BE2C (cell line): ENCODE results near the gene SSBP3.

Experiments used
- DNase-seq: peaks from one replicate; pipeline ENCODE4 v3.0.0-alpha.2; 2020
- H3K27me3 ChIP-seq: fragments of 250-450 bp; sonication (Bioruptor Pico); 2 replicates; pipeline ENCODE4 v1.5.1; 2020; ENCODE audit warnings: mild to moderate bottlenecking
- H3K36me3 ChIP-seq: fragments of 250-450 bp; sonication (Bioruptor Pico); 2 replicates; pipeline ENCODE4 v1.5.1; 2020; ENCODE audit warnings: mild to moderate bottlenecking
- H3K4me1 ChIP-seq: fragments of 250-450 bp; sonication (Bioruptor Pico); 2 replicates; pipeline ENCODE4 v1.5.1; 2020
- H3K4me3 ChIP-seq: 2 replicates; pipeline ENCODE4 v1.5.1; 2011; ENCODE audit warnings: low read depth, low read length
- H3K9me3 ChIP-seq: fragments of 250-450 bp; sonication (Bioruptor Pico); 2 replicates; pipeline ENCODE4 v1.5.1; 2020
- CTCF ChIP-seq: IDR thresholded peaks from 2 replicates; pipeline ENCODE4 v1.5.1; 2012; ENCODE audit warnings: mild to moderate bottlenecking, low read depth, low read length

The SSBP3 gene

DNA sequence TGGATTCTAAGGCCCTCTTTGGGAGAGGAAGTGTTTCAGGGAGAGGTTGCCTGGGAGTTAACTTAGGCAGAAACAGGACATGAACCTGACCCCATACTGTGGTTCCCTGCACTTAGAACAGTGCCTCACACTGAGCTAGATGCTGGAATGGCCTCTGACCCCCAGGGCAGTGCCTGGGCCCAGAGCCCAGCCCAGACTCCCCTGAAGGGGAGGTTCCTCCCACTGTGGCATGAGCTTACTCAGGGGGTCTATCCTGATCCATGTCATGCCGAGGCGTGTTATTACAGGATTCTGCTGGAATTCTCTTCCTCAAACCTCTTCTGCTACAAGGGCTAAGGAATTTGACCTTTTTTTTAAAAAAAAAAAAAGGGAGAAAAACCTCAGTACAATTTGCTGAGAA, 134.1 kb downstream of the SSBP3 start:
- no peak for DNase-seq
- no peaks in the 10 kb centered on the region for H3K27me3 ChIP-seq
- no peaks in the 10 kb centered on the region for H3K9me3 ChIP-seq
- H3K4me3 ChIP-seq = no peak overlapping the region
- peaks cover 11% of the 10 kb centered on the region for H3K4me1 ChIP-seq
- H3K36me3 ChIP-seq = no peaks in the 10 kb centered on the region; the same call in 1 of the 2 replicates
- TF ChIP-seq CTCF = no peak

GRCh38 chr1:54271341-54271740, 134.9 kb downstream of the SSBP3 start:
- Histone ChIP-seq H3K36me3 (no peaks in the 10 kb centered on the region; the same call in 1 of the 2 replicates), H3K4me3 (no peak overlapping the region), H3K9me3 (no peaks in the 10 kb centered on the region), H3K4me1 (peaks cover 11% of the 10 kb centered on the region), H3K27me3 (no peaks in the 10 kb centered on the region)
- no peak for TF ChIP-seq CTCF
- no peak for DNase-seq

DNA sequence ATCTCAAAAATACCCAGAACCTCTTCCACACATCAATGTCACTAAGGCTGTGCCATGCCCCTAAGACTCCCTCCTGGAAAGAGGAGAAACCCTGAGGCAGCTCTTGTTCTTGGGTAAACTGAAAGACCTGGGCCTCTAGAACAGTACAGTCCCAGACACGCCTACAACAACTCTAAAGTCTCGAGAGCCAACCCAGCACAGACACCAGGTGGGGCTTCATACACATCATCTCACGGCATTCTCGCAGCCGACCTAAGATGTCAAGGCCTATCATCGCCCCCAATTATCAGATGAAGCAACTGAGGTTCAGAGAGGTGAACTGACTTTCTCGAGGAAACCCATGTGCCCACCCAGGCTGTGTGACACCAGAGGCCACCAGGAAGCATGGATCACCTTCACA, 135.7 kb downstream of the SSBP3 start:
- Histone ChIP-seq H3K4me3 (no peak overlapping the region), H3K9me3 (no peaks in the 10 kb centered on the region), H3K27me3 (no peaks in the 10 kb centered on the region), H3K36me3 (no peaks in the 10 kb centered on the region; the same call in 1 of the 2 replicates), H3K4me1 (peaks cover 11% of the 10 kb centered on the region)
- DNase-seq = no peak
- no peak for TF ChIP-seq CTCF

- DNase-seq = no peak
- Histone ChIP-seq H3K4me1 (peaks cover 8% of the 10 kb centered on the region), H3K9me3 (no peaks in the 10 kb centered on the region), H3K27me3 (no peaks in the 10 kb centered on the region), H3K36me3 (no peaks in the 10 kb centered on the region; the same call in 1 of the 2 replicates), H3K4me3 (no peak overlapping the region)
- TF ChIP-seq CTCF = no peak
These were observed 137.4 kb downstream of the SSBP3 start for GRCh38 chr1:54268762-54269297.

GRCh38 chr1:54267815-54268761, 138.1 kb downstream of the SSBP3 start:
- no peak for TF ChIP-seq CTCF
- Histone ChIP-seq H3K9me3 (no peaks in the 10 kb centered on the region), H3K4me3 (no peak overlapping the region), H3K27me3 (no peaks in the 10 kb centered on the region), H3K36me3 (no peaks in the 10 kb centered on the region; the same call in 1 of the 2 replicates), H3K4me1 (peaks cover 3% of the 10 kb centered on the region)
- DNase-seq = no peak

DNA sequence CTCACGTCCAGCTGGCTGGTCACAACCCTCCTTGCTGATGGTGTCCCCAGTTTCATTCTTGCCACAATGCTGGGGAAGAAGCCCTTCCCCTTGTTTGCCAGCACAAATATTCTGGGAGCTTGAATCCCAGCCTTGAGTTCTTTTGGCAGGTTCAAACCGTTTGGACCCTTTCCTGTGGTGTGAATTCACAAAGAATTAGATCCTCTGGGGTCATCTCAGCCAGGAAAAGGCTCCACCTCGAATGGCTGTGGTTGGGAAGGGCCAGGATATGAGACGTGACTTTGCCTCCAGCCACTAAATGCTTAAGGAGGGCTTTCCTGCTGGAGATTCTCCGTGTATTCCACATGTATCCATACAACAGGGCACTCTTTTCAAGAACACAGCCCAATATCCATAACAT, 139.3 kb downstream of the SSBP3 start:
- Histone ChIP-seq H3K27me3 (no peaks in the 10 kb centered on the region), H3K4me1 (no peaks in the 10 kb centered on the region), H3K4me3 (no peak overlapping the region), H3K9me3 (no peaks in the 10 kb centered on the region), H3K36me3 (no peaks in the 10 kb centered on the region; the same call in 1 of the 2 replicates)
- TF ChIP-seq CTCF = no peak
- no peak for DNase-seq
